ENCODE data around the gene CAMTA1.

CAMTA1 gene

DNA sequence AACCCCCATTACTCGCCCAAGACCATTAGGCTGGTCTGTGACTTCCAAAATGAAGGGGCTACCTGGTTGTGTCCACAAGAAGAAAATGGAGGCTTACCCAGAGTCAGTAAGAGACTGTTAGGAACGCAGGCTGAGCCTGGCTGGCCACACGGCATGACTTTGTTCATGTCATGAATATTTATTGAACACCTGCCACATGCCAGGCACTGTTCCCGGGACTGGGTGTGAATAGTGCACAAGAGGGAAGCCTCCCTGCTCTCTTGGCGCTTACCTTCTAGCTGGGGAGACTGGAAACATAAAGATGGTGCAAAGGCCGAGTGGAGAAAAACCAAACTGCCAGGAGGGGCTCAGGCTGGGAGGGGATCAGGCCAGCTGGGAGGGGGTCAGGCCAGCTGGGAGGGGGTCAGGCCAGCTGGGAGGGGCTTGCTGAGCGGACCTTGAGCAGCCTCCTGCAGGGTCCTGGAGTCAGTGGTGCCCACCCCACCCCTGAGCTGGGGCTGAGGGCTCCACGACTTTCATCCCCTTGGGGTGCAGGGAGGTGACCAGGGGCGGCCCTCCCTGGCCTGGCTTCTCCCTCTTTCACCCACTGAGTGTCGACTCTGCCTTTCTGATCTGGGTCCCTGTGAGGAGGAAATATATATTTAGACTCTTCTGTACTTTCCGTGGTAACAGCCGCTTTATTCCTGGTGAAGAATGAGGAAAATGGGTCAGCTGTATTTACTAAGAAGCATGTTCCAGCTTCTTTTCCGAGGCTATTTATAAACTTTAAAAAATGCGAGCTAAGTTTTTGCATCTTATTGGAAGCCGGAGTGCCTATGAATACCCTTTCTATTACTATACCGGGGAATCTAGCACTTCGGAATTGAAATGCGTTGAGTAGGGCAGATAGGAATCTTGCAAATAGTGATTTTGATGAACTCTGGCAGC, 139.0 kb downstream of the CAMTA1 start:
- no peak overlapping the region for H3K4me3 ChIP-seq (ENCODE audit: control insufficient read depth, low read depth, low read length)
- TF ChIP-seq, protein P1, sequence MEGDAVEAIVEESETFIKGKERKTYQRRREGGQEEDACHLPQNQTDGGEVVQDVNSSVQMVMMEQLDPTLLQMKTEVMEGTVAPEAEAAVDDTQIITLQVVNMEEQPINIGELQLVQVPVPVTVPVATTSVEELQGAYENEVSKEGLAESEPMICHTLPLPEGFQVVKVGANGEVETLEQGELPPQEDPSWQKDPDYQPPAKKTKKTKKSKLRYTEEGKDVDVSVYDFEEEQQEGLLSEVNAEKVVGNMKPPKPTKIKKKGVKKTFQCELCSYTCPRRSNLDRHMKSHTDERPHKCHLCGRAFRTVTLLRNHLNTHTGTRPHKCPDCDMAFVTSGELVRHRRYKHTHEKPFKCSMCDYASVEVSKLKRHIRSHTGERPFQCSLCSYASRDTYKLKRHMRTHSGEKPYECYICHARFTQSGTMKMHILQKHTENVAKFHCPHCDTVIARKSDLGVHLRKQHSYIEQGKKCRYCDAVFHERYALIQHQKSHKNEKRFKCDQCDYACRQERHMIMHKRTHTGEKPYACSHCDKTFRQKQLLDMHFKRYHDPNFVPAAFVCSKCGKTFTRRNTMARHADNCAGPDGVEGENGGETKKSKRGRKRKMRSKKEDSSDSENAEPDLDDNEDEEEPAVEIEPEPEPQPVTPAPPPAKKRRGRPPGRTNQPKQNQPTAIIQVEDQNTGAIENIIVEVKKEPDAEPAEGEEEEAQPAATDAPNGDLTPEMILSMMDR (conservative IDR thresholded peaks at IDR 0.05; ENCODE audit: control insufficient read depth, insufficient read depth, low read depth, low read length), result no peak
- DNase-seq (ENCODE audit: low read depth), result no peak

DNA sequence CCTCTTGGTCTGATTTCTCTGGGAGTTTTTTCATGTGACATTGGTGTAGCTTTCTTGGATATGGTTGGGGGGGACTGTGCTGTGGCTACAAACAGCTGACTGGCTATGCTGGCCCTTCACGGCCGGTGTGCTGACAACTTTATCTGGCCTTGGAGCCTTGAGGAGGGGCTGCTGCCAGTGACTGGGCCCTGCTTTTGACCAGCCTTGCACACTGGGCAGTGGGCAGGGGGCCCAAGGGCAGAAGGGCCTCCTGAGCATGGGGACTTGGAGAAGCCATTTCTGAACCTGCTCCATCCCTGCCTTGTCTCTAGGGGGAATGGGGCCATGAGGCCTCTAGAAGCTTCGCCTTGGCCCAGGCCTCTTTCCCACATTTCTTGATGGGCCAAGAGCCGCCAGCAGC, 139.6 kb downstream of the CAMTA1 start:
- no peak overlapping the region for H3K4me3 ChIP-seq (ENCODE audit: control insufficient read depth, low read depth, low read length)
- no peak for DNase-seq (ENCODE audit: low read depth)
- TF ChIP-seq, protein P1 (conservative IDR thresholded peaks at IDR 0.05; ENCODE audit: control insufficient read depth, insufficient read depth, low read depth, low read length), result no peak

DNA sequence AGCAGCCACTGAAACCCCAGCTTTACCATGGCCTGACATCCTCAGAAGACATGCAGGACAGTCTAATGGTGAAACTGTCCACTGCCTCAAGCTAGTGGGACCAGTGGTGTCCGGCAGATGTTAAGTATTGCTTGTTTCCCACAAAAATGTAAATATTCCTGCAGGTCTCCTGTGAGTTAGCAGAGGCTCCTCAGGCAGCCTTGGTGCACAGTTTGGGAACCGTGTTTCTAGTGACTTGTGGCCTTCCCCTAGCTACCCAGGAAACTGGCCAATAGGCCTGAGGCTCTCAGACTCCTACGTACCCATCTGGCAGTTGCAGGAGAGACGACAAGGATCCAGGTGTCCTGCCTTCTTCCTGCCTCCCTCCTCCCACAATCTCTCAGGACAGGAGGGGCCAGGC, 142.4 kb downstream of the CAMTA1 start:
- TF ChIP-seq, protein P1 (conservative IDR thresholded peaks at IDR 0.05; ENCODE audit: control insufficient read depth, insufficient read depth, low read depth, low read length), result no peak
- DNase-seq (ENCODE audit: low read depth), result no peak
- no peak overlapping the region for H3K4me3 ChIP-seq (ENCODE audit: control insufficient read depth, low read depth, low read length)

DNA sequence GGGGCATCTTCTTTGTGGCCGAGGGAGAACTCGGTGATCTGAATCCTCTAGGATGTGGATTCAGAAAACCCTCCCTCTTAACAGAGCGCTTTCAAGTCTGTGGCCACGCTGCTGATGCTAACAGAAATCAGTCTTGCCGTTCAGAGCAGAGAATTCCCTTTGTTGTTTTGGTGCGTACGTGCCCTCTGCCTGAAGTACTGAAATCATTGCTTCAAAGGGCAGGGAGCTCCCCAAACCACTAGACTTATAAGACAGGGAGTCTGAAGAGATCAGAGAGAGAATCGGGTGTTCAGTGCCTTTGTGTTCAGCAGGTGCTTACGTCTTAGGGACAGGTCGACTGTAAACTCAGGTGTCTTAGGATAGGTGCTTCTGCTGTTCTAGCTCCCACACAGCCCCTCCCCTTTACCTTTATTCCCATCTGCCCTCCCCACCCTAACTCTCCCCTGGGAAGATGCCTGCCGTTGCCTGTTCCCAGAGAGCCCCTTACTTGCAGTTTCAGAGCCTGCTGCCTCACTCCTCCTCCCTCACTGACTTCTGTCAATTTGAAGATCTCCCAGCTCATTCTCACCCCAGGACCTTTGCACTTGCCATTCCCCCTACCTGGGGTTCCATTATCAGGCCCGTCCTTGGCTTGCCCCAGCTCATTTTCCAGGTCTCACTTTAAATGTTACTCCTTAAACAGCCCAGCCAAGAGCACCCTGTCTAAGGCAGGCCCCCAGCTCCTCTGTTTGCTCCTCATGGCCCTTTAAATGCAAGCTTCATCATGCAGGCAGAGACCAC, 143.0 kb downstream of the CAMTA1 start:
- no peak overlapping the region for H3K4me3 ChIP-seq (ENCODE audit: control insufficient read depth, low read depth, low read length)
- no peak for DNase-seq (ENCODE audit: low read depth)
- TF ChIP-seq, protein P1 (conservative IDR thresholded peaks at IDR 0.05; ENCODE audit: control insufficient read depth, insufficient read depth, low read depth, low read length), result no peak

DNA sequence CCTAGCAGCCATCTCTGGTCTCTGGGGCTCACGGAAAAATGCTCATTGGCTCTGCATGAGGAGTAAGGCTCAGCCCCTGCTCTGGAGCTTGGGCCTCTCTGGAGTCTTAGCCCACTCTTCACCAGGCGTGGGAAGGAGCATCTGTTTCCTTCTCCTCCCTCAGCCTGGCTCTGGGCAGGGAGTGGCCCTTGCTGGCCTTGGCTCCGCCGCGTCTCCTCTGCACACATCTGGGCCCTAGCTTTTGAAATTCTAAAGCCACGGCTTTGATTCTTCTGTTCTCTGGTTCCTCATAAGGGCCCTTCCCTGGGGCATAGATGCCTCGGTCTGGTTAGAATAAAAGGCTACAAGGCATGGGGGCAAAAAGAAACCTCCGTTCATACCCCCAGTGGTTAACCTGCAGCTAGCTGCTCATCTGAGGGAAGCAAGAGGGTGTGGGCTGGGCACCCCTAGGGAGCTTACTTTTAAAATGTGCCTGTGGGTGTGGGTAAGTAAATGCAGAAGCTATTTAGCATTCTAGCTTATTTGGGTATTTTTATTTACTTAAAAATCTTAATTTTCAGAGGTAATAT, 145.6 kb downstream of the CAMTA1 start:
- TF ChIP-seq, protein P1 (conservative IDR thresholded peaks at IDR 0.05; ENCODE audit: control insufficient read depth, insufficient read depth, low read depth, low read length), result no peak
- DNase-seq (ENCODE audit: low read depth), result no peak
- no peak overlapping the region for H3K4me3 ChIP-seq (ENCODE audit: control insufficient read depth, low read depth, low read length)

DNA sequence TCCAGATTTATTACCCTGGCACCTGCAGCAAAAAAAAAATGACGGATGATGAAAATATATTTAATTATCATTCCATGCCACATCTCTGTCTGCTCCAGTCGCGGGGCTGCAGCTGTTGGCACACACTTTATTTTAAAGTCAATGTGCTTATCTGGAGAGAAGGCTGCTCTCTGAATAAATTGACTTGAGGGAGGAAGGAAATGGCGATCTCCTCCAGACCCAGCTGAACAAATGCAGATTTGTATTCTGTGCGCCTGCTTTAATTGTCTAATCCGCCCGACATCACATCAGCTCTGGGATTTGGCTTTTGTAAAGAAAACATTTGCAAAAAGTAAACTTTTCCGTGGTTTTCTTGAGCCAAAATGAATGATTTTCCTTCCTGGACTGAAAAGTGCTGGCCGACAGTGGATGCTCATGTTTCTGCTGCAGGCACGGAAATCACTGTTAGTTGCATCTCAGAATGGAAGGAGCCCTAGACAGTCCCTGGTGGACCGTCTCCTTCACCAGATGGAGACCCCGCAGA, 150.2 kb downstream of the CAMTA1 start:
- H3K4me3 ChIP-seq (ENCODE audit: control insufficient read depth, low read depth, low read length), result no peak overlapping the region
- TF ChIP-seq, protein P1 (conservative IDR thresholded peaks at IDR 0.05; ENCODE audit: control insufficient read depth, insufficient read depth, low read depth, low read length), result no peak
- DNase-seq (ENCODE audit: low read depth), result no peak

Measured in fibroblast of mammary gland (primary cell).